CD4-positive, alpha-beta T cell treated with Interleukin-6 for 4 hours (primary cell): ENCODE measurements around the gene ARHGDIG.
"Not testable (repeated sequence)": the region's sequence is repeated elsewhere in the genome, so short reads cannot be mapped to it uniquely, and the experiment has no call there.

ENCODE experiments used
- DNase-seq: peaks from one replicate; pipeline ENCODE4 v3.0.0-alpha.2; 2020; ENCODE audit warnings: mixed read lengths

ARHGDIG gene

GRCh38 chr16:264440-264951, 15.9 kb upstream of the ARHGDIG start:
- DNase-seq, result no peak

GRCh38 chr16:265002-265529, 15.3 kb upstream of the ARHGDIG start:
- no peak for DNase-seq

- DNase-seq, result no peak
Observed at GRCh38 chr16:265711-266110, 14.7 kb upstream of the ARHGDIG start.

GRCh38 chr16:266258-267164, 13.9 kb upstream of the ARHGDIG start:
- no peak for DNase-seq

GRCh38 chr16:267562-267961, 12.8 kb upstream of the ARHGDIG start:
- not testable (repeated sequence) for DNase-seq

DNA sequence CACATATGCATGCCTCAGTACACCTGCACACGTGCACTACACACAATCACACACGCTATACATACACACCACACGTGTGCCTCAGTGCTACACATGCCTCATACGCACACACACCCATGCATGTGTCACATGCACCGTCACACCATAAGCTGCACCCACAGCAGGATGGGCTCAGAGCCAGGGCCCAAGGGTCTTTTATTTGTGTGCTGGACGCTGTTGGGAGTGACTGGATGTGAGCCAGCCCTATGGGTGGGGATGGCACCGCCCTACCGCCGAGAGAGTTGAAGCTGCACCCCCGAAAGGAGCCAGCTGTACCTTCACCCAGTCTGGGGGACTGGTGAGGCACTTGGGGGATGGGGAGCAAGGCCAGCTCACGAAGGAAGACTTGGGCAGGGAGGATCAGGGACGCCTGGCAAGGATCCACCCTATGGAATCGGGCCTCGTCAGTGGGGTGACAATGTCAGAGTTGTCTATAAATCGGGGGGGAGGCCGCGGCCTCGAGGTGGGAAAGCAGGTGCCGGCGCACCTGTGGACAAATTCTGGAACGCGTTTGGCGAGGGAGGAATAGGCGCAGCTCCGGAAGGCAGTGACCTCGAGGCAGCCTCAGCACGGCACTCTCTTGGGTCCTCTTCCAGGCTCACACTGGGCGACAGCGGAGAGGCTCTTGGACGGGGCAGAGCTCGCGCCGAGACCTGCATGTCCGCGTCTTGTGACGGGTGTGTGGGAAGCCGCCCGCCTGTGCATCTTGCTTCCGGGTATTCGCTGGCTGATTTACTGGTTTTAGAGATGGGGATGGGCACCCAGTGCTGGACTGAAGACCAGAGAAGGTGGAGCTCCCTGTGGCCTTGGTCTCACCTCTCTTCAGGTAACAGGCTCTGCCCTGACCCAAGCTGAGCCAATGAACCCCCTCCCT, 12.0 kb upstream of the ARHGDIG start:
- DNase-seq, result no peak

DNA sequence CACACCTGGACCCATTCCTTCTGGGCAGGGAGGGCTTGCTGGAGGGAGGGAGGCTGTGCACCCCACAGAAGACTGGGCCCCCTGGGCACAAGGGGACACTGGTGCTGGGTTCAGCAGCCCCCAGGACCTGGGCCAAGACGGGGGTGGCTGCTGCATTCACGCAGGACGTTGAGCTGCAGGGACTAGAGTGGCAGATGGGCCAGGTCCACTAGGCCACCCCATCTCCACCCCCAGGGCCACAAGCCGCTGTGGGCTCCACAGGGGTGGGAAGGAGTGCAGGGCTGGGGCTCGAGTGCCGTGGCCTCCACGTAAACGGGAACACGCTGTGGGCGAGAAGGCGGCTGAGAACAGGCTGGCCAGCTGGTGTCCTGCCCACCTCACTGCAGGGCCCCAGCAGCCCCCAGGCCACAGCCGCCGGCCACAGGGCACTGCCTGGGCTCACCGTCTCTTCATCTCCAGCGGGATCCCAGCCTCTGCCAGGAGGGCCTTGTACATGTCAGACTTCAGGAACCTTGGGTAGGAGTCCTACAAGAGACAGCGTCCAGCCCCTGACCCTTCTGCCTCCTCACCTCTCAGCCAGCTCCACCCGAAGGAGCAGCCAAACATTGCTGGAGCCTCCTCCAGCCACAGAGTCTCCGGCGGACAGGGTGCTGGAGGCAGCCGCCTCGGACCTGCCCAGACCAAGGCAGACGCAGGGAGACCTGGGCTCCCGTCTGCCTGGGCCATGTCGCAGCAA, 11.2 kb upstream of the ARHGDIG start:
- DNase-seq, result no peak

DNA sequence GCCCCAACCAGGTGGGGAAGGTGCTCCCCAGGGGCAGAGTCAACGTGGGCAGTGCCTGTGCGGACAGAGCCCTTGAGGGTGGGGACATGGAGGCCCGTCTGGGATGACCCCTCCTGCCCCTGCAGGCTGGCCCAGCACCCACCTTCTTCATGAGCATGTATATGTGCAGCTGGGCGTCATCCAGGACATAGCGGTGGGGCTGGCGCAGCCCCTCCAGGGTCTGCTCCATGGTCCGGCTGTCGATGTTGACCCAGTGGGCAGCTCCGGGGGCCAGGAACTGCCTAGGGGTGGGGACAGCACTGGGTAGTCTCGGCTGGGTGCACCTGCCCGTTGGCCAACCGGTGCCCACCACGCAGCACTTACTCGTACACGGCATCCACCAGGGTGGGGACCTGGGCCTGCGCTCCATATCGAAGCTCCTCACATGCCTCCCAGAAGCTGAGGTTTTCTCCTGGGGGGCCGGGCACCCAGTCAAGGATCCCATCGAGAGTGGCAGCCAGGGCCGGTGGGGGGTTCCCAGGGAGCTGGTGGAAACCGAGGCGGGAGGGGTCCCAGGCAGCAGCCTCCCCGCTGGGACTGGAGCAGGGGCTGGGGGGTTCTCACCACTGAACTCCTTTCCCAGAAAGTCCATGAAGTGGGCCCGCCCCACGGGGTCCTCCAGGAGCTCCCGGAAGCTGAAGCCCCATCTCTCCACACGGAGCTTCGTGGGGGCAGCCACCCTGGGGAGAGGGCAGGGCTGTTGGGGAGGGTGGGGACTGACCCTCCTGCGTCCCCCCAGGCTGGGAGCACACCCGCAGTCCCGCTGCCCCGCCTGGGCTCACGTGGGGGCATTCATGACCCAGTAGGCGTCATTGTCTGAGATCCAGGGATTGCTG, 9.8 kb upstream of the ARHGDIG start:
- no peak for DNase-seq

DNA sequence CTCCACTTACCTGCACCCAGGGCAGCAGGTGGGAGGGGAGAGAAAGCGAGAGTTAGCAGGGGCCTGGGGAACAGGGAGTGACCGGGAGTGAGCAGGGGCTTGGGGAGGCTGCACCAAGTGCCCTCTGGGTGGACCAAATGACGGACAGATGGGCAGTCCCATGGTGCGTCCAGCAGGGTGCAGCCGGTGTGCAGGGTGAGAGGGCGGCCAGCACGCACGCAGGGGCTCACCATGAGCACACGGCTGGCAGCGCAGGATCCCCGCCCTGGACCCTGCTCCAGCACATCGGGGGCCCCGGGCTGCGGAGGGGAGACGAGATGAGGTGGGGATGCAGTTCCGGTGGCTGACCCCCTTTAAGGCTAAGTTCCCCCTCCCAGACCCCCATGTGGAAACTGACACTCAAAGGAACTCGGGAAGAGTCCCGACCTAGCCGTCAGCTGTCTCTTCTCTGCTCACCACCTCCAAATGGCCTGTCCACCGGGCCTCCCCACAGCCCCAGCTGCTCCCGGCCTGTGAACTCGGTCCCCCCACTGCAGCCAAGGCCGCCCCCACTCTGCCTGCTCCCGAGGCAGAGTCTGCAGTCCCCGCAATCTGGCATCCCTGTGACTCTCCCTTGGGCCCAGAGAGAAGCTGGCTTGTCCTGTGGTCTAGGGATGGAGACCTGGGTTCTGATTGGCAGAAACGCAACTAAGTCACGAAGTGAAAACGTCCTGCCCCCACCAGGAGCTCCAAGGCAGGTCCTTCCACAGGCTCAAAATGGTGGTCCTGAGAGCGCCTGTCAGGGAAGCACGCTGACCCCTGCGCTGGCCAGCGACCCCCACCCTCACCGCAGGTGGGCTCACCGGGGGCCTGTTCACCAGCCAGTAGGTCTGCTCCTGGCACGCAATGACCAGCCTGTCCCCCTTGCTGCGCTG, 7.5 kb upstream of the ARHGDIG start:
- no peak for DNase-seq

GRCh38 chr16:273547-274421, 6.6 kb upstream of the ARHGDIG start:
- no peak for DNase-seq

- no peak for DNase-seq
Observed at GRCh38 chr16:275041-275641, 5.2 kb upstream of the ARHGDIG start.

DNA sequence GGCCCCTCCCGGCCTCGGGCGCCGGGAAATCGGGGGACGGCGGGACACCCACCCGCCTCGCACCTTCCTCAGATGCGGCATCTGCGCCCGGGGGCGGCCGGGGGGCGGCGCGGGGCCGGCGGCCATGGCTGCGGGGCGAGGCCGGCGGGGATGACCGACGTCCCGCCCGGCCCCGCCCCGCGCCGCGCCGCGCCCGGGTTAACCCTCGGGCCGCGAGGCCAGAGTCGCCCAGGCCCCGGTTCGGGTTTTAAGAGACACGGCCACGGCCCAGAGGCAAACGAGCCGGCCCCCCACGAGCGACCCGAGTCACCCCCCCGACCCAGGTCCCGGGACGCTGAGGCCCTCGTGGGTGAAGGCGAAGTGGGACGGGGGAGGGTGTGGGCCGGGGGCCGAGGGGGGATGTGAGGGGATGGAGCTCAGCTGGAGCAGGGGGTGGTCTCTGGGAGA, 4.6 kb upstream of the ARHGDIG start, which contains the start of gene RGS11:
Gene RGS11 (minus strand): TSS at position 159 of the 447 bp plus-strand sequence. CDS start 33 bp downstream, at position 126.
- DNase-seq, result no peak

- DNase-seq, result no peak
Observed at GRCh38 chr16:276426-277077, 3.8 kb upstream of the ARHGDIG start.

DNA sequence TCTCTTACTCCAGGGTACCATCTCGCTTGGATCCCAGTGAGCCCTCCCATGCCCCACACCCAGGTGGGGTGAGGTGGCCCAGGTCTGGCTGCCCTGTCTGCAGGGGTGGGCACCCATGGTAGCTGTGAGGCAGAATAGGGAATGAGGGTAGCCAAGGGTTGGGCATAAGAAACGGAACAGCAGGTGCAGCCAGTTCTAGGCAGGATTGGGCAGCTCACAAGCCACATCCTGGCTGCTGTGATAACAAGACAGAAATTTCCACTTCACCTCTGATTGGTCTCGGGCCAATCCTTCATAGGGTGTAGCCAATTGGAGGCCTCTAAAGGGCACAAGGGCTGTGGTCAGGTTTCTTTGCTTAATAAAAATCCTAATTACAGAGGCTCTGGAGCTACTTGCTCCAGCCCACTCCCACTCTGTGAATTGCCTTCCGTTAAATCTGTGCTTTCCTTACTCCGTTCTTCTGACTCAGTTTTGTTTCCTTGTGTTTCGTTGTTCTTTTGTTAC, 1.5 kb upstream of the ARHGDIG start:
- DNase-seq, result no peak

- DNase-seq, result no peak
Observed at GRCh38 chr16:279531-279930, 860 bp upstream of the ARHGDIG start.

DNA sequence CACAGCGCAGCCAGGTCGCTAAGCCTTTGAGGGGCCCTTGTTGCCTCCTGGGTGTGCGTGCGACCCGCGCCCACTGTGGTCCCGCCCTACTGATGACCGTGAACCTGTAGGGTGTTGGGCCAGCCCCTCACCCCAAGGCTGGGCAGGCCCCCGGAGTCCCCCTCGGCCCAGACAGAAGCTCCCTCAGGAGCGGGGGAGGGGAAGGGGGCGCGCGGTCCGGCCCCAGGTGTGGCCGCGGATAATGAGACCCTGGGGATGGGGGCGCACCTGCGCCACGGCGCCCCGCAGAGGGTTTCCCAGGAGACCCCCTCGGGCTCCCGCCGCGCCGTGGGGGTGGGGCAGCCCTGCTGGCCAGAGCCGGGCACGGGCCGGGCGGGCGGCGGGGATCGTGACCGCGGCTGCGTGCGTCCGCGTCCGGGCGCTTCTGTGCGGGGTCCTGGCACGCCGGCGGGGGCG, 358 bp upstream of the ARHGDIG start:
- no peak for DNase-seq

DNA sequence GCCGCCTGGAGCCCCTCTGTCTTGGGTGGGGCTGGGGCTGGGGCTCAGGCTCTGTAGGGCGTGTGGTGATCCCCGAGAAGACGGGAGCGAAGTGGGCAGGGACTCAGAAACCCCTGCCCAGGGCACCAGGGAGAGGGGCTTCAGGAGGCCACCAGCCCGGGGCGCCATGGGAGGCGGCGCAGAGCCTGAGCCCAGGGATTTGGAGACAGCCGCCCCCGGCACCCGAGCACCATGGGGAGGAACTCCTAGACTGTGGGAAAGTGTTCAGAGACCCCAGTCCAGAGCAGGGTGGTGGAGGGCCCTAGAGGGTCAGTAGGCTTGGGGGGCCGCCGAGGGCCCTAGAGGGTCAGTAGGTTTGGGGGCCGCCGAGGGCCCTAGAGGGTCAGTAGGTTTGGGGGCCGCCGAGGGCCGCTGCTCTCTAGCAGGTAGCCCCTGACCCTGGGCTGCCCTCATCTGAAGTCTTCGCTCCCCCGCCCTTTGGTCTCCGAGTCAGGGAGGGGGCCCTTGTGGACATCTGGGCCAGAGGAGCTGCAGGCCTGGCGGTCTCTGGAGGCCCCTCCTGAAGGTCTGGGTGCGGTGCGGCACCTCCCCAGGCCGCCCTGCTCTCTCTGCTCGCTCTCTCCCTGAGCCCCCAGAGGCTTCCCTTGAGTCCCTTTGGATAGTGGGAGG, 734 bp downstream of the ARHGDIG start:
- no peak for DNase-seq
